Heart left ventricle (tissue), 13 donors: ENCODE results near the gene ZDHHC16.

Experiments used
- CTCF ChIP-seq, 12 donors: fragments of 200-600 bp; sonication (generic) in 4 of 12; IDR thresholded peaks; one replicate each; pipeline versions ENCODE4 v1.5.0 to v1.8.0; 2018 to 2022; ENCODE audit warnings: antibody characterized with exemption in 12 of 12, mild to moderate bottlenecking in 5 of 12
- POLR2A ChIP-seq, 2 donors: fragments of 450-650 bp; IDR thresholded peaks; one replicate each; pipeline ENCODE4 v1.6.1; 2017; ENCODE audit warnings: antibody characterized with exemption in 2 of 2, mild to moderate bottlenecking in 2 of 2, moderate library complexity in 2 of 2
- donor health status: ischemic (EF 13 %, LVEDD 7.1; RV severe dilation, severe dysfunction).
- donor health status: DM: no; HTN: yes; CAD: no.
- donor health status: DM: no; HTN: no; CAD: no.
- donor health status: ischemic (EF 25% LVEDD 6.9; RV normal size, moderate dysfunction).
- donor health status: ischemic (EF 25% LVEDD 5.7; RV mildly dilated, moderate dysfunction).
- donor health status: ischemic (EF 35%, LVEDD 5.7; RV mildly dilated, moderate dysfunction).
- donor health status: nonischemic (EF 11% LVEDD 7.7; RV severe dilation, severe dysfunction).
- donor health status: DM: yes; HTN: yes; CAD: no.
- donor health status: PGD.
- donor health status: ischemic (EF 29% LVEDD 5.4; RV normal size, mild dysfunction).
- donor health status: nonischemic (EF 23%, LVEDD 6.1; RV moderate dilation, normal function).

DNA sequence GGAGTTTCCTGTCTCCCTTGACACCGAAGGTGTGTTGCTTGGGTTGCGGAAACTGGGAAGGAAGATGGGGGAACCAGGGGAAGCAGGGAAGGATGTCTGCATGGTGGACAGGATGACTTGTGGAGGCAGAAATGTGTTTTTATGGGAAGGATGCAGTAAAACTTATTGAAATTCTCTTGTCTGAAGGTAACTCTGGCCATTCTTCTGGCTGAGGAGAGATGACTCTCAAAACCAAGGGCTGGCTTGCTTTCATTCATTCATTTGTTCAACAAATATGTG is 54.3 kb downstream of the ZDHHC16 start:
- TF ChIP-seq CTCF (IDR thresholded peaks at IDR 0.05): no peak
- TF ChIP-seq POLR2A (IDR thresholded peaks at IDR 0.05): no peak
